GM18873 (cell line): ENCODE measurements around the gene ACIN1.

ENCODE experiments used
- ATAC-seq: cut with Tn5 transposase; IDR thresholded peaks from one replicate; pipeline ENCODE4 v1.9.1; 2021; ENCODE audit warnings: mild to moderate bottlenecking, moderate library complexity, moderate number of reproducible peaks; ENCODE audit not compliant: unreplicated experiment, low FRiP score

The ACIN1 gene

DNA sequence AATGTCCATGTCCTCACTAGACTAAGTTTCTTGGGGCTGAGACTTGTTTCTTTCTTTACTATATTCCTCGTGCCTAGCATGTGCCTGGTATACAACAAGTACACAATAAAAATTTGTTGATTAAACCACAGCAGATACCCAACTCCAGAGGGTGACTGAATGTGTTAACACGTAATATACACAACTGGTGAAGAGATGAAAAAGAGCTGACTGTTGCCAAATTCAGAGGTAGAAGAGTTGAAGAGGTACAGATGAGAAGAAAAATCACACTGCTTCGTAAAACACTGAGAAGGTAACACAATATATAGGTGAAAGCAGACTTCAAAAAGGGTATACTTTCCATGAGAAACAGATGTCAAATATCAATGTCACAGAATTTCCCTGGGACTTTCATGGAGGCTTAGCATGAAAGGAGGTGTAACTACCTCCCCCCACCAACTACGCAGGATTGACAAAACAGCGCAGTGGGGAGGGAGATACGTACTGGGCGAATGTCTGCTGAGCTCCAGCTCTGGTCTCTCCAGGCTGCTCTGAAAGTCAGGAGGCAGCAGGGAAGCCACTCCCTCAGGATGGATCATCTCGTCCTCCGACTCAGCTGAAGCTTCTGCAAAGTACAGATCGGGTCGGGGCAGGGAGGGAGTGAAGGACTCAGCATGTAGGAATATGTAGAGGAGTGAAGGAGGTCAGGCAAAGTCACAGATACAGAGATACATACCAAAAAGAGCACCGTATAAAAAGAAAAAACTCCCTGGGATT is 5.3 kb downstream of the ACIN1 start:
- no peak for ATAC-seq

DNA sequence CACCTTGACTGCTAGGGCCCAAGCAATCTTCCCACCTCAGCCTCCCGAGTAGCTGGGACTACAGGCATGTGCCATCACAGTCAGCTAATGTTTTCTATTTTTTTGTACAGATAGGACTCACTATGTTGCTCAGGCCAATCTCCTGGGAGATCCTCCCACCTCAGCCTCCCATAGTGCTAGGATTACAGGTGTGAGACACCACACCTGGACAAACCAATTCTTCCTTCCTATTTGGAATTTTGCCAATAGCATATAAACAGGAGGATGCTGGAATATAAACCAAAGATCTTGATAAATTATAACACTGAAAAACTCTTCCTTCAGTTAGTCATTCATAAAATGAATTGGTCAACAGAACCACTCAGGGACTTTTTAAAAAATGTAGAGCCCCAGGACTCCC is 8.4 kb downstream of the ACIN1 start:
- ATAC-seq: no peak

- ATAC-seq: no peak
Measured at GRCh38 chr14:23085458-23085857, 9.5 kb downstream of the ACIN1 start.

- ATAC-seq: no peak
Measured at GRCh38 chr14:23080474-23080873, 14.5 kb downstream of the ACIN1 start.

DNA sequence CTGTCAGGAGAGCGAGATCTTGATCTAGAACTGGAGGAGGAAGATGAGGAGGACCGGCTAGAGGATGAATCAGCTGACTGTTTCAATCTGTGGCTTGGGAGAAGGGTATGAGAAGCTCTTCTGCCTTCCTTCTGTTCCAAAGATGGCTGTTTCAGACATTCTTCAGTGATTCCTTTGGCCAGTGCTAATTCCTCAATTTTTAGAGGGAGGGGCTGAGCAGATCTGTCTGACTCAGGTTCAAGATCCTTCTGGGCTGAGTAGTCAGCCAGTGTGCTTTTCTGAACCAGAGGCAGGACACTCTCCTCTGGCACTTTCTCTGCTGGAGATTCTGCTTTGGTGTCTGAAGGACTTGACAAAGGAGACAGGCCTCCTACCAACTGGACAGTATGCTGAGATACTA is 15.2 kb downstream of the ACIN1 start:
- ATAC-seq: no peak

GRCh38 chr14:23078692-23079116 is 16.2 kb downstream of the ACIN1 start:
- ATAC-seq: no peak

DNA sequence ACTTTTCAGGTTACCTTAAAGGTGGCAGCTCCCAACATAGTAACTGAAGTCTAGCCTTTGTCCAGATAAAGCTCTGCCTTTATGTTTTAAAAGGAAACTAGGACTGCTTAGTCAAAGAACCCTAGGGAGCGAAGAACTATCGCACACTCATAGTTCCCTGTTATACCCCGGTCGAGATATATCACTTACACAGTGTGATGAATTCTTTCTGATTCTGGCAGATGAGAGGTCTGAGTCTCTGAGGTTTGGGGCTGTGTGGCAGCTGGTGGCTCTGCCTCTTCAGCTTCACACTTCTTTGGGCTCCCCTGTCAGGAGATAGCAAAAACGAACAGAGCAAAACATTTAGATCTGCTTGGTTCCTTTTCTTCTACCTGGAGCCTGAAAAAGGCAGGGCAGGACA is 17.0 kb downstream of the ACIN1 start:
- ATAC-seq: no peak

DNA sequence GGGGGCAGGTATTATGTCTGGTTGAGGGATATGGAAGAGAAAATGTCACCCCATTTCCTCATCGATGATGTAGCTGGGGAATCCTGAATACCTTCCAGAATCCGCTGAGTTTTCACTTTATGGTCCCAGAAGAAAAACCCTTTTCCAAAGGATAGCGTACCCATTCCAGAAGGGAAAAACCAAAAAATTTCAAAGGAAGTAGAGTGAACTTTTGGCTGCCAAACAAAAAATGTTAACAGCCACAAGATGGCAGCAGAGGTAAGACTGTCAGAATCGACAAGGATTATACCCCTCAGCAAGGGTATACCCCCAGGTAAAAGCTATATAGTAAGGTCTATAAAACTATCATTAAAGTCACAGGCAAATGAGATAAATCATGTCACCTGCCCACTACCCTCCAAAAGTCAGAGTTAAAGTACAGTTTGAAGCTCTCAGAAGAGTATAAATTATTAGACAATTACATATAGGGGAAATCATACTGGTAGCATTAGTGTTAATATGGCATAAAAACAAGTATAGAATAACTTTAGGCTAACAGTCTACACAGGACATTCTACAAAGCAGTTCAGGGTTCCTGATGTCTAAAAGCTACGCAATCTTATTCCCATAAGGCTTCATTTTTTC is 18.0 kb downstream of the ACIN1 start:
- ATAC-seq: no peak

DNA sequence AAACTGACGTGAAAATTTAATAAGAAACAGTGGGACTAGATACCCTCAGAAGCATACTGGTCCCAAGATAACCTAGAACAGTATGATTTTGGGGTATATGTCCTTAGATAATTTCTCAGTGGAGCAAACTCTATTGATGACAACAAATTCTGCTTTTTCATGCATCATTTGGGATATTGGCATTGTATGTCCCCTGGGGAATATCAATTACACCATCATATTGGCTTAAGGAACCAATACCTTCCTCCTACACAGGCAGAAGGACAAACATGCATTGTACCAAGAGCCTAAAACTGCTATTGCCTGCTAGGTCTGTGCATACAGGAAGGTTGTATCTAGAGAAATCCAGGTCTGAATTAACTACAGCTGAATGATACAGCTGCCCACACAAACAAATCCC is 20.0 kb downstream of the ACIN1 start:
- ATAC-seq: no peak

DNA sequence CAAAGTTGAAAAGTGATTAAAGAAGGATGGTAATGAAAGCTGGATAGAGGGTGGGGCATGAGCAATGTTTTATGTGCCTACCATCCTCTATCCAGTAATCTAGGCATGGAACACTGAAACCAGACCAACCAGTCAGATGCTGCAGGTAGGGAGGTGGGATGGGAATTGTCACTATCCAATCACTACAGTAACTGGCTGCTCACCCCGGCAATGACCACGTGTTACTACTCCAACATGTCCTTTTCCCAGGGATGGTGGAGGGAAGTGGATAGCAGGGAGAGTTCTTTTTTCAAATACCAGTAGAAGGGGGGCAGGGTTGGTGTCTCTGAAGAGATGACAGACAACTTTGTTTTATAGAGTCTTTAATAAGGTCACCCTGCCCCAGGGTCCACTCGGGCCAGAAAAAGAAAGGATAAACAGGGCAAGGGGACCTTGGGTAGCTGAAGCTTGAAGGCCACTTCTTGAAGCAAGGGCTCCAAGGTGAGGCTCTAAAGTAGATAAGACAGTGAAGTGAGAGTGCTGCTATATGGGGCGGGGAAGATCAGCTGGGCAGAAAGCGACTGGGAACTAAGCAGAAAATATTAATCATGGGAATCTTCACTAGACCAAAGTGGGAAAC is 22.9 kb downstream of the ACIN1 start:
- ATAC-seq: no peak

DNA sequence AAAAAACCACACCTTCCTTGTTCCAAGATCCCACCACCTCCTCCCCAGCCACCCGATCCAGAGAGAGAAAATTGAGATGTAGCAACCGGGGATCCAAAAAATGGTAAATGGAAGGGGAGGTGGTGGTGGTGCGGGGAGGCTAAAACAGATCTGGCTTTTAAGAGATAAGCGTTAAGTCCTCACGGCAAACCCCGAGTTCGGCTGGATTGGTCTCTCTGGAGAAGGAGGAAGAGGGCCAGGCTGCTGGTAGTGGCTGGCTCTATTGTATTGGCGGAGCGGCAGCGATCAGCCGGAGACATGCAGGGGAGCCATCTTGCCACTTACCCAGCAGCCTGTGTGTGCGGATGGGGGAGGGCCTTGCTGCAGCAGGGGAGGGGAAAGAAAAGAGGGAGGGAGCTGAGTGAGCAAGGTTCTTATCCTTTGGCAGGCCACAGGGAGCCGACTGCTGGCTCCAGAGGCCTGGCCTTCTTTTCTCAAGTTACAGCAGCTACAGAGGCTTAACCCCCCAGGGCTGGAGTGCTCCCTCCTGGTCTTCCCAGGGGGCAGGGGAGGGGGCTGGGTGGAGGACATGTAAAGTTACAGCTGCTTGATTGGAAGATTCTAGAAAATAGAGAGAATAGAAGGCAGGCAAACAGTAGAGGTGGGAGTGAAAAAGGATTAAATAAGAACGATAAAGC is 23.6 kb downstream of the ACIN1 start:
- no peak for ATAC-seq

- ATAC-seq: no peak
Measured at GRCh38 chr14:23070262-23071129, 24.4 kb downstream of the ACIN1 start.

DNA sequence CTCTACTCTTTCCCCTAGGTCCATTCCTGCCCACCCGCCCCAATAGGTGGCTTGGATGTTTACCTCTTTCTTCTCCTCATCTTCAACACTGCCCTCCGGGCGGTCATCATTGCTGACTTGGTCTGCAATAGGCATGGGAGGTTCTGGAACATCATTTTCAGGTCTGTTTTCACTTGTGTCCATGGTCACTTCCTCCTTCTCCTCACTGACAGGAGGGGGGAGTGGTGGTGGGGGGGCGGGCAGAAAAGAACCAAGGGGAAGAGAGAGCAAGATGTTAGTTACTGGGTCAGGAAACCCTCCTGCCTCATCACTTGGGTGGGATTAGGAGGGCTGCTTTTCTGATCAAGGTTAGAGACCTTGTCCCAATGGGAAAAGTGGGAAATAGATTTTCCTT is 25.5 kb downstream of the ACIN1 start:
- no peak for ATAC-seq

- no peak for ATAC-seq
Measured at GRCh38 chr14:23068789-23069412, 26.0 kb downstream of the ACIN1 start.

GRCh38 chr14:23067847-23068788 is 26.8 kb downstream of the ACIN1 start:
- ATAC-seq: no peak

DNA sequence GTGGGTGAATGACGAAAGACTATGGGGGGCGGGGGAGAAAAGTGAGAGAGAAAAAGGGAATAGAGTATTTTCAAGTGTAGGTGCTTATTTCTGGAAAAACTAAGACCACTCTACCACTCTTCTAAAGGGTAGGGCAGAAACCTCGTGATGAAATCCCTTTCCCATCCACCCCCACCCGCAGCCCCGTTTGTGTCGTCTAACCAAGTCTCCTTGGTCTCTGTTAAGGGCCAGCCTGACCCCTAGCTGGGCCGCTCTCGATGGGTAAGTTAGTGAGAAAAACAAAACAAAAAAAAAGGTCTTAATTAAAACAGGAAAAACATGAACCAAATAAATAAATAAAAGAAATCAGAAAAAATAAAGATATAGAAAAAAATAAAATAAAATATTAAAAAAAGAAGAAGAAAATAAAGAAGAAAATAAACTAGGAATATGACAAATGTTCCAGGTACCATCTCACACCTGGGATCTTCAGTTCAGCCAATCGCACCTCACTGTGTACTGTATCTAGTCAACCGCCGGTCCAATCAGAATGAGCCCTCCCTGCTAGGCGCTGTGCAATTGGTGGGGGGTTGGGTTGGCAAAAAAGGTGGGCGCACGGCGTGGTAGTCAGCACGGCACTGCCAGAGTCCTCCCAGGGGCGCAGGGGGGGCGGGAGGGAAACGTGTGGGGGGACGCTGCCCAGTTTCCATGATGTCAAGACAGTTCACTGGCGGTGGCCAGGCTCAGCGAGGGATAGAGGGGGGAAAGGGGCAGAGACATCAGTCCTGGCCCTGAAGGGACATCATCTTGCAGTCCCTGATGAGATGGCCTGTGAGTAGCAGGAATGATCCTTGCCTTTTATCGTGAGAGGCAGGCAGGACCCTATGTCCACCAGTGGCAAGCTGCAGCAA is 27.8 kb downstream of the ACIN1 start:
- ATAC-seq: no peak

- ATAC-seq: no peak
Measured at GRCh38 chr14:23066368-23066767, 28.6 kb downstream of the ACIN1 start.

- ATAC-seq: no peak
Measured at GRCh38 chr14:23063601-23064000, 31.3 kb downstream of the ACIN1 start.
